Endodermal cell (in vitro differentiated cells): ENCODE data around the gene FIS1. TPM values are rescaled to one million over a fixed set of nuclear protein-coding genes. Genes with fewer than 3 reads are reported as not detected.
"Not testable (repeated sequence)": the region's sequence is repeated elsewhere in the genome, so short reads cannot be mapped to it uniquely, and the experiment has no call there.

ENCODE experiments used
- DNase-seq: peaks from one replicate; pipeline ENCODE4 v3.0.0-alpha.2; 2017
- H3K27ac ChIP-seq: 2 replicates; pipeline ENCODE4 v1.5.1; 2013; ENCODE audit warnings: mild to moderate bottlenecking, low read depth, low read length, moderate library complexity
- H3K27me3 ChIP-seq: 2 replicates; pipeline ENCODE4 v1.6.1; 2013; ENCODE audit warnings: mild to moderate bottlenecking, low read length, moderate library complexity; ENCODE audit not compliant: insufficient read depth, control insufficient read depth, poor library complexity, severe bottlenecking
- H3K36me3 ChIP-seq: 2 replicates; pipeline ENCODE4 v1.7.0; 2013; ENCODE audit warnings: mild to moderate bottlenecking, low read length, moderate library complexity; ENCODE audit not compliant: control insufficient read depth, insufficient read depth
- H3K4me1 ChIP-seq: one replicate; pipeline ENCODE4 v1.7.0; 2013; ENCODE audit warnings: low read length; ENCODE audit not compliant: control insufficient read depth, insufficient read depth
- H3K4me3 ChIP-seq: 2 replicates; pipeline ENCODE4 v1.5.1; 2013; ENCODE audit warnings: mild to moderate bottlenecking, low read length, moderate library complexity
- H3K9ac ChIP-seq: 2 replicates; pipeline ENCODE4 v1.6.1; 2013; ENCODE audit warnings: mild to moderate bottlenecking, low read length, moderate library complexity; ENCODE audit not compliant: poor library complexity, severe bottlenecking; ENCODE audit errors: extremely low read depth
- H3K9me3 ChIP-seq: 2 replicates; pipeline ENCODE4 v1.6.1; 2013; ENCODE audit warnings: mild to moderate bottlenecking, low read length, moderate library complexity; ENCODE audit not compliant: control insufficient read depth
- H3K27ac Mint-ChIP-seq: 2 replicates; pipeline ENCODE4 v1.8.0; 2020; ENCODE audit warnings: mixed read lengths
- H3K27me3 Mint-ChIP-seq: 2 replicates; pipeline ENCODE4 v1.8.0; 2021; ENCODE audit warnings: mild to moderate bottlenecking, mixed read lengths; ENCODE audit not compliant: insufficient read depth
- H3K36me3 Mint-ChIP-seq: 2 replicates; pipeline ENCODE4 v1.8.0; 2020; ENCODE audit warnings: low read depth, mixed read lengths
- H3K4me1 Mint-ChIP-seq: 2 replicates; pipeline ENCODE4 v1.8.0; 2020; ENCODE audit warnings: mixed read lengths
- H3K4me3 Mint-ChIP-seq: 2 replicates; pipeline ENCODE4 v1.8.0; 2020; ENCODE audit warnings: mild to moderate bottlenecking, moderate library complexity, mixed read lengths
- H3K9me3 Mint-ChIP-seq: 2 replicates; pipeline ENCODE4 v1.8.0; 2020; ENCODE audit warnings: mild to moderate bottlenecking, mixed read lengths
- WGBS, 2 experiments: methylation state at CpG; one replicate each; pipeline versions ENCODE4 v1.1.5 to v1.1.7; 2013; ENCODE audit warnings: missing lambda C conversion rate in 2 of 2, mixed read lengths in 1 of 2; ENCODE audit not compliant: insufficient coverage in 1 of 2, insufficient read length in 1 of 2; 5-methylcytosine and 5-hydroxymethylcytosine counted together
- total RNA-seq, 2 donors: library from RNA; stranded (reverse); fragmentation: NEBNext Ultra II Directional in 1 of 2; extraction: Animal tissue kit (Norgen Biotek cat#: 25700) in 1 of 2; gene quantifications; 2 replicates in 1 of 2; 3 replicates in 1 of 2; pipeline ENCODE4 v1.2.1, GENCODE V29; 2021
- TF ChIP-seq, protein P1 (sequence below): fragments of 200-600 bp; sonication (generic); conservative IDR thresholded peaks from 2 replicates; pipeline ENCODE4 v1.5.0; 2021; ENCODE audit warnings: antibody characterized with exemption, mild to moderate bottlenecking

Gene FIS1
- total RNA-seq, 2 donors from 2014 or later, result 99.9 to 102 TPM

DNA sequence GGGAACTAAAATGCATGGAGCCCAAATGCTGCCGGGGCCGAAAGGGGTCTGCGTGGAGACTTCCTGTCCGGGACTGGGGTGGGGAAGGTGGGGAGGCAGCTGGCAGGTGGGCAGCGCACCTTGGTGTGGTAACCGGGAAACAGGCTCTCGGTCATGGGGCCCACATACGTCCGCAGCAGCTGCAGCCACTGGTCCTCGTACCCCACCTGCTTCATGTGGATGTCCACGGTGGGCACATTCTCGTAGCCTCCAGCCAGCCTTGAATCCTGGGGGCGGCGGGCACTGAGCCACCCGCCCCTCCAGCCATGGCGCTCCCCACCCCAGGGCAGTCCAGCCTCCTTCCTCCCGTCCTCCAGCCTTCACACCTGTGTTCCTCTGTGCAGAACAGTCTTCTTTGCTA is 37.4 kb downstream of the FIS1 start:
- DNase-seq, result no peak
- no peaks in the 10 kb centered on the region for H3K9me3 ChIP-seq
- H3K4me3 ChIP-seq, result no peak overlapping the region
- Mint-ChIP-seq H3K4me1 (no peaks in the 10 kb centered on the region), H3K36me3 (peaks cover 20% of the 10 kb centered on the region), H3K4me3 (no peak overlapping the region), H3K9me3 (no peaks in the 10 kb centered on the region), H3K27ac (no peak overlapping the region), H3K27me3 (peaks cover 15% of the 10 kb centered on the region)
- H3K9ac ChIP-seq, result no peak overlapping the region
- 90 to 97% methylated on average over 13 to 17 of the region's 17 CpGs for WGBS, 2 experiments
- H3K27ac ChIP-seq, result no peak overlapping the region
- no peaks in the 10 kb centered on the region for H3K4me1 ChIP-seq
- TF ChIP-seq, protein P1, sequence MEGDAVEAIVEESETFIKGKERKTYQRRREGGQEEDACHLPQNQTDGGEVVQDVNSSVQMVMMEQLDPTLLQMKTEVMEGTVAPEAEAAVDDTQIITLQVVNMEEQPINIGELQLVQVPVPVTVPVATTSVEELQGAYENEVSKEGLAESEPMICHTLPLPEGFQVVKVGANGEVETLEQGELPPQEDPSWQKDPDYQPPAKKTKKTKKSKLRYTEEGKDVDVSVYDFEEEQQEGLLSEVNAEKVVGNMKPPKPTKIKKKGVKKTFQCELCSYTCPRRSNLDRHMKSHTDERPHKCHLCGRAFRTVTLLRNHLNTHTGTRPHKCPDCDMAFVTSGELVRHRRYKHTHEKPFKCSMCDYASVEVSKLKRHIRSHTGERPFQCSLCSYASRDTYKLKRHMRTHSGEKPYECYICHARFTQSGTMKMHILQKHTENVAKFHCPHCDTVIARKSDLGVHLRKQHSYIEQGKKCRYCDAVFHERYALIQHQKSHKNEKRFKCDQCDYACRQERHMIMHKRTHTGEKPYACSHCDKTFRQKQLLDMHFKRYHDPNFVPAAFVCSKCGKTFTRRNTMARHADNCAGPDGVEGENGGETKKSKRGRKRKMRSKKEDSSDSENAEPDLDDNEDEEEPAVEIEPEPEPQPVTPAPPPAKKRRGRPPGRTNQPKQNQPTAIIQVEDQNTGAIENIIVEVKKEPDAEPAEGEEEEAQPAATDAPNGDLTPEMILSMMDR, result no peak
- no peaks in the 10 kb centered on the region for H3K27me3 ChIP-seq
- H3K36me3 ChIP-seq, result peaks cover 3% of the 10 kb centered on the region

DNA sequence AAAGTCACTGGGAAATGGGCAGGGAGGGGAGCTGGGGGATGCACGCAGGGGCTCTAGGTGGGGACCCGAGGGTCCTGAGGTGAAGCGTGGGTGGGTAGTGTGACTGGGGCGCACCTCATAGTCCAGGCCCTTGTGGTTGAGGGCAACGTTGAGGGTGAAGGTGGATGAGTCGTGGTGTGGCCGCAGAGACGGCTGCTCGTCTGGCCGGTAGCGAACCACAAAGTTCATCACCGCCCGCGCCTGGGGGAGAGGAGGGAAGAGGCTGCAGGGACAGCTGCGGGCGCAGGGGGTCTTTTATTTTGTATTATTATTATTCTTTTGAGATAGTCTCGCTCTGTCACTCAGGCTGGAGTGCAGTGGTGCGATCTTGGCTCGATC is 38.2 kb downstream of the FIS1 start:
- Mint-ChIP-seq H3K4me1 (no peaks in the 10 kb centered on the region), H3K27me3 (peaks cover 22% of the 10 kb centered on the region), H3K4me3 (no peak overlapping the region), H3K27ac (no peak overlapping the region), H3K9me3 (no peaks in the 10 kb centered on the region), H3K36me3 (peaks cover 20% of the 10 kb centered on the region)
- 96 to 100% methylated on average over 11 to 19 of the region's 19 CpGs for WGBS, 2 experiments
- Histone ChIP-seq H3K9me3 (no peaks in the 10 kb centered on the region), H3K4me3 (no peak overlapping the region), H3K27ac (no peak overlapping the region), H3K36me3 (peaks cover 3% of the 10 kb centered on the region), H3K9ac (no peak overlapping the region), H3K4me1 (no peaks in the 10 kb centered on the region), H3K27me3 (no peaks in the 10 kb centered on the region)
- DNase-seq, result no peak
- TF ChIP-seq, protein P1, result no peak

DNA sequence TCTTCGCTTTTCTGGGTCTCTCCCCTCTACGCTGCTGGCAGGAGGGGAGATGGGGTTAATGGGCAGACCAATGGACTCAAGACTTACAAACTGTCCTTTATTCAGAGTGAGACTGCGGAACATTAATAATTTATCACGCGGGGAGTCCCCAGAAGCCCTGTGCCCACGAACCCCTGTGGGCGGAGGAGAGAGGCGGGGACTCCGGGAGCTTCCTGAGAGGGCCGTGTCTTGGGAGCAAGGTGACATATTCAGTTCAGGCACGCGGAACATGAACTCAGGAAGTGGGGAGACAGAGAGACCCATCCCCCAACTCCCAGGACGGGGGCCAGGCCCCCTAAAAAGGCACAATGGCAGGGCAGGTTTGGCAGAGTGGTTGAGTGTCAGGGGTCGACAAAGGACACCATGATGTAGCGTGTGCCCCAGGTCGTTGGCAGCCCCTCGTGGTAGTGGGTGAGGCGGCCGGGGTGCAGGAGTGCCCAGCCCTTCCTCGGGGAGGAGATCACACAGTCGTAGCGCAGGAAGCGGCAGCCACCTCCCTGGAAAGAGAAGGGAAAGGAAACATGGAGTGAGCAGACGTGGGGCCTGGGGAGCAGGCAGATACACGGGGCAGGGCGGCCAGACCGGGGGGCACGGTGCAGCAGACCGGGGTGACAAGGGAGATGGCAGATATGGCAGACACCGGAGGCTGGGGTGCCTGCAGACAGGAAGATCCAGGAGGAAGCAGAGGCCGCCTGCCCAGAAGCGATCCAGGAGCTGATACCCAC is 38.8 kb downstream of the FIS1 start:
- no peaks in the 10 kb centered on the region for H3K9me3 Mint-ChIP-seq
- H3K4me3 ChIP-seq, result no peak overlapping the region
- H3K36me3 Mint-ChIP-seq, result peaks cover 20% of the 10 kb centered on the region
- peaks cover under 1% of the 10 kb centered on the region for H3K4me1 Mint-ChIP-seq
- H3K27ac ChIP-seq, result no peak overlapping the region
- H3K4me1 ChIP-seq, result peaks cover under 1% of the 10 kb centered on the region
- H3K27me3 ChIP-seq, result no peaks in the 10 kb centered on the region
- no peak overlapping the region for H3K9ac ChIP-seq
- H3K9me3 ChIP-seq, result no peaks in the 10 kb centered on the region
- peaks cover 3% of the 10 kb centered on the region for H3K36me3 ChIP-seq
- WGBS, 2 experiments, result 93% methylated on average over 20 to 32 of the region's 32 CpGs
- peaks cover 27% of the 10 kb centered on the region for H3K27me3 Mint-ChIP-seq
- H3K27ac Mint-ChIP-seq, result no peak overlapping the region
- TF ChIP-seq, protein P1, result no peak
- no peak overlapping the region for H3K4me3 Mint-ChIP-seq
- no peak for DNase-seq

DNA sequence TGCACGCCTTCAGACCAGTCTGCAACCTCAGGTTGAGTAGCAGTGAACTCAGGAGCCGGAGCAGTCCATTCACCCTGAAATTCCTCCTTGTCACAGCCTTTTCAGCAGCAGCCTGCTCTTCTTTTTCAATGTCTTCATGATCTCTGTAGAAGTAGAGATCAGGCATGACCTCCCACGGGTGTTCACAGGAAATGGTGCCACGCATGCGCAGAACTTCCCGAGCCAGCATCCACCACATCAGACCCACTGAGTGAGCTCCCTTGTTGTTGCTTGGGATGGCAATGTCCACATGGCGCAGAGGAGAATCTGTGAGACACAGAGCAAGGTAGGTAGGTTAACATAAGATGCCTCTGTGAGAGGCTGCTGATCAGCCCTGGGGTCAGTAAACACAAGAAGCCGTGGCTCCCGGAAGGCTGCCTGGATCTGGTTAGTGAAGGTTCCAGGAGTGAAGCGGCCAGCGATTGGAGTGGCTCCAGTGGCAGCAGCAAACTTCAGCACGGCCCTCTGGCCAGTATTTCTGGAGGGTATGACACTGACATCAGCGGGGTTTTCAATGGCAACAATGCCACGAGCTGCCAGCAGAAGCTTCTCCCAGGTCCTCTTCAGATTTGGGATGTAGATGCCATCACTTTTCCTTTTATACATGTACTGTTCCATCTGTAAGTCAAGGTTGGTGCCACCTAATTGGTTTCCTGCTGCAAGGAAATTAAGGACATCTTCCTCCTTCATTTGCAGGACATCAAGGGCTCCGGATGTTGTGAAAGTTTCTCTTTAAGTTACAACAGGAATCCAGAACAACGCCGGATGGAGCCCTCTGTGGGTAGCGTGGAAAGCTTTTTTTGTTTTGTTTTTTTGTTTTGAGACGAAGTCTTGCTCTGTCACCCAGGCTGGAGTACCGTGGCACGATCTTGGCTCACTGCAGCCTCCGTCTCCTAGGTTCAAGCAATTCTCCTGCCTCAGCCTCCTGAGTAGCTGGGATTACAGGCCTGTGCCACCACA is 40.8 kb downstream of the FIS1 start:
- H3K9ac ChIP-seq, H3K9me3 Mint-ChIP-seq, H3K27ac ChIP-seq, H3K4me3 Mint-ChIP-seq, H3K9me3 ChIP-seq, H3K27ac Mint-ChIP-seq, H3K4me1 Mint-ChIP-seq, H3K4me1 ChIP-seq, H3K4me3 ChIP-seq, DNase-seq, H3K27me3 ChIP-seq, H3K36me3 ChIP-seq: not testable (repeated sequence)
- H3K27me3 Mint-ChIP-seq, result peaks cover 37% of the 10 kb centered on the region
- WGBS, 2 experiments, result 88 to 91% methylated on average over 19 to 22 of the region's 22 CpGs
- H3K36me3 Mint-ChIP-seq, result peaks cover 16% of the 10 kb centered on the region
